Parathyroid adenoma (tissue), 2 donors: Measurements from ENCODE around the gene KRTAP21-2.

Experiments used
- H2AFZ ChIP-seq: fragments of 300-600 bp; sonication (generic); one replicate; pipeline ENCODE4 v1.7.0; 2017; ENCODE audit warnings: antibody characterized with exemption, mild to moderate bottlenecking
- H3K27ac ChIP-seq: fragments of 300-600 bp; sonication (generic); one replicate; pipeline ENCODE4 v1.7.0; 2017
- H3K27me3 ChIP-seq: fragments of 300-600 bp; sonication (generic); one replicate; pipeline ENCODE4 v1.7.0; 2017; ENCODE audit warnings: low read length; ENCODE audit not compliant: control insufficient read depth, insufficient read depth
- H3K36me3 ChIP-seq: fragments of 300-600 bp; sonication (generic); one replicate; pipeline ENCODE4 v1.7.0; 2017; ENCODE audit warnings: low read length; ENCODE audit not compliant: control insufficient read depth, insufficient read depth
- H3K4me1 ChIP-seq: fragments of 300-600 bp; sonication (generic); one replicate; pipeline ENCODE4 v1.7.0; 2017; ENCODE audit warnings: control low read depth
- H3K4me2 ChIP-seq: fragments of 300-600 bp; sonication (generic); one replicate; pipeline ENCODE4 v1.7.0; 2017; ENCODE audit warnings: low read length
- H3K4me3 ChIP-seq: fragments of 300-600 bp; sonication (generic); one replicate; pipeline ENCODE4 v1.7.0; 2017; ENCODE audit warnings: low read depth, low read length
- H3K79me2 ChIP-seq: fragments of 300-600 bp; sonication (generic); one replicate; pipeline ENCODE4 v1.7.0; 2017; ENCODE audit warnings: control low read depth
- H3K9ac ChIP-seq: fragments of 300-600 bp; sonication (generic); one replicate; pipeline ENCODE4 v1.7.0; 2017; ENCODE audit warnings: mild to moderate bottlenecking
- H3K9me3 ChIP-seq: fragments of 300-600 bp; sonication (generic); one replicate; pipeline ENCODE4 v1.7.0; 2017; ENCODE audit warnings: low read length; ENCODE audit not compliant: control insufficient read depth
- CTCF ChIP-seq: fragments of 300-600 bp; sonication (generic); IDR thresholded peaks from one replicate; pipeline ENCODE4 v1.7.0; 2017; ENCODE audit warnings: antibody characterized with exemption, mild to moderate bottlenecking
- donor health status: primary hyperparathyroidism.

Gene KRTAP21-2

GRCh38 chr21:30714456-30714855 is 32.6 kb downstream of the KRTAP21-2 start:
- Histone ChIP-seq H3K27ac (no peak overlapping the region), H3K79me2 (no peaks in the 10 kb centered on the region), H3K9me3 (no peaks in the 10 kb centered on the region), H3K36me3 (no peaks in the 10 kb centered on the region), H3K4me1 (no peaks in the 10 kb centered on the region), H3K27me3 (no peaks in the 10 kb centered on the region), H3K9ac (no peak overlapping the region), H3K4me3 (no peak overlapping the region), H3K4me2 (no peak overlapping the region), H2AFZ (no peak overlapping the region)
- TF ChIP-seq CTCF = no peak

GRCh38 chr21:30713766-30714165 is 33.3 kb downstream of the KRTAP21-2 start:
- H3K79me2 ChIP-seq = no peaks in the 10 kb centered on the region
- H3K9me3 ChIP-seq = no peaks in the 10 kb centered on the region
- no peak overlapping the region for H3K27ac ChIP-seq
- H3K36me3 ChIP-seq = no peaks in the 10 kb centered on the region
- H3K4me3 ChIP-seq = no peak overlapping the region
- TF ChIP-seq CTCF = no peak
- no peak overlapping the region for H2AFZ ChIP-seq
- H3K9ac ChIP-seq = no peak overlapping the region
- H3K27me3 ChIP-seq = no peaks in the 10 kb centered on the region
- H3K4me1 ChIP-seq = no peaks in the 10 kb centered on the region
- no peak overlapping the region for H3K4me2 ChIP-seq

GRCh38 chr21:30710499-30710898 is 36.6 kb downstream of the KRTAP21-2 start:
- TF ChIP-seq CTCF = no peak
- H3K27ac ChIP-seq = no peak overlapping the region
- H3K4me3 ChIP-seq = no peak overlapping the region
- H2AFZ ChIP-seq = no peak overlapping the region
- no peak overlapping the region for H3K4me2 ChIP-seq
- H3K36me3 ChIP-seq = no peaks in the 10 kb centered on the region
- no peaks in the 10 kb centered on the region for H3K9me3 ChIP-seq
- H3K27me3 ChIP-seq = no peaks in the 10 kb centered on the region
- H3K79me2 ChIP-seq = no peaks in the 10 kb centered on the region
- H3K9ac ChIP-seq = no peak overlapping the region
- no peaks in the 10 kb centered on the region for H3K4me1 ChIP-seq

- Histone ChIP-seq H3K4me3 (no peak overlapping the region), H3K36me3 (no peaks in the 10 kb centered on the region)
Measured at GRCh38 chr21:30707409-30707808, 39.6 kb downstream of the KRTAP21-2 start.

More at GRCh38 chr21:30707409-30707808, 39.6 kb downstream of the KRTAP21-2 start:
- no peaks in the 10 kb centered on the region for H3K9me3 ChIP-seq
- TF ChIP-seq CTCF = no peak
- no peak overlapping the region for H3K4me2 ChIP-seq
- no peaks in the 10 kb centered on the region for H3K79me2 ChIP-seq
- H2AFZ ChIP-seq = no peak overlapping the region
- no peak overlapping the region for H3K27ac ChIP-seq
- no peak overlapping the region for H3K9ac ChIP-seq
- H3K27me3 ChIP-seq = no peaks in the 10 kb centered on the region
- no peaks in the 10 kb centered on the region for H3K4me1 ChIP-seq
